Activated CD4-positive, alpha-beta memory T cell treated with anti-CD3 and anti-CD28 coated beads for 36 hours (primary cell): ENCODE results near the gene TMEM184A. TPM values are rescaled to one million over a fixed set of nuclear protein-coding genes. Genes with fewer than 3 reads are reported as not detected.

Experiments
- CTCF ChIA-PET: fragments of 350-600 bp; sonication (Branson Sonifier 250); formaldehyde crosslinking; loops from one replicate; lab custom pipeline; 2021; ENCODE audit warnings: antibody characterized with exemption, inconsistent platforms; lab: Charles Lee
- POLR2A ChIA-PET: fragments of 350-600 bp; sonication (Branson Sonifier 250); formaldehyde crosslinking; loops from one replicate; lab custom pipeline; 2021; ENCODE audit warnings: antibody characterized with exemption; lab: Charles Lee
- DNase-seq: peaks from one replicate; pipeline ENCODE4 v3.0.0-alpha.2; 2020
- H3K27ac Mint-ChIP-seq: one replicate; pipeline ENCODE4 v1.8.0; 2021; ENCODE audit warnings: mixed read lengths
- H3K27me3 Mint-ChIP-seq: one replicate; pipeline ENCODE4 v1.8.0; 2021; ENCODE audit warnings: mixed read lengths
- H3K36me3 Mint-ChIP-seq: one replicate; pipeline ENCODE4 v1.8.0; 2021; ENCODE audit warnings: mixed read lengths
- H3K4me1 Mint-ChIP-seq: one replicate; pipeline ENCODE4 v1.8.0; 2021; ENCODE audit warnings: low read depth, mixed read lengths
- H3K4me3 Mint-ChIP-seq: one replicate; pipeline ENCODE4 v1.8.0; 2021; ENCODE audit warnings: mild to moderate bottlenecking, mixed read lengths
- H3K9me3 Mint-ChIP-seq: one replicate; pipeline ENCODE4 v1.8.0; 2021; ENCODE audit warnings: mixed read lengths
- intact Hi-C: fragments of 100-400 bp; cut with micrococcal nuclease; formaldehyde crosslinking; loops from one replicate; pipeline ENCODE4 v1.15.1; 2023
- total RNA-seq, 2 experiments: library from RNA; stranded (reverse); gene quantifications; one replicate each; pipeline ENCODE4 v1.2.3, GENCODE V29; 2021

Gene TMEM184A
- total RNA-seq, 2 experiments from 2014 or later, result not detected

DNA sequence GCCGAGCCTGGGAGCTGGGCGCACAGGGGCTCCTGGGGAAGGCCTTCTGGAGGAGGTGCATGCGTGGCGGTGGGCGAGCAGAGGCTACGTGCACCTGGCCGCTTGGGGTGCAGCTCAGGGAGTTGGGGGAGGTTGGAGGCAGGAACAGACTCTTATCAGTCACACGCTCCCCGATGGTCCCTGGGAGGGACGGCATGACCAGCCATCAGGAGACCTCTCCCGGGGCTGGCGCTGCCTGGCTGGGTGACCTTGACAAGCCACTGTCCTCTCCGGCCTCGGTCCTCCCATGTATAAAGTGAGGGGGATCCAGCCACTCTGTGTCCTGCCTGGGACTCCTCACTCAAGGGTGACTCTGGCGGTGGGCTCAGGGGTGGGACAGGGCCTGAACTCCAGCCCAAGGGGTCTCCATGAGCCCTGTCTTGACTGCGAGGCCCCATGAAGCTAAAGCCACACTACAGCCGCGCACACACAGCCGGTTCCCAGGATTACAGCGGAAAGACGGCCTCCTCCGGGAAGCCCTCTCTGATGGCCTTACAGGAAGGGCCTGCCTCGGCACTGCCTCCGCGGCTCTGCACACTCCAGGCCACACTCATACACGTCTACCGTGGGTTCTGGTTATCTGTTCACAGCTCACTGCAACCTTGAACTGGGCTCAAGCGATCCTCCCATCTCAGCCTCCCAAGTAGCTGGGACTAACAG, 2.3 kb downstream of the TMEM184A start:
- ChIA-PET CTCF (no interaction called here), POLR2A (no interaction called here)
- DNase-seq, result no peak
- H3K36me3 Mint-ChIP-seq, result no peaks in the 10 kb centered on the region
- intact Hi-C loops, result no loop called here
- no peaks in the 10 kb centered on the region for H3K9me3 Mint-ChIP-seq
- H3K27ac Mint-ChIP-seq, result no peak overlapping the region
- H3K4me3 Mint-ChIP-seq, result no peak overlapping the region
- H3K27me3 Mint-ChIP-seq, result no peaks in the 10 kb centered on the region
- H3K4me1 Mint-ChIP-seq, result no peaks in the 10 kb centered on the region

DNA sequence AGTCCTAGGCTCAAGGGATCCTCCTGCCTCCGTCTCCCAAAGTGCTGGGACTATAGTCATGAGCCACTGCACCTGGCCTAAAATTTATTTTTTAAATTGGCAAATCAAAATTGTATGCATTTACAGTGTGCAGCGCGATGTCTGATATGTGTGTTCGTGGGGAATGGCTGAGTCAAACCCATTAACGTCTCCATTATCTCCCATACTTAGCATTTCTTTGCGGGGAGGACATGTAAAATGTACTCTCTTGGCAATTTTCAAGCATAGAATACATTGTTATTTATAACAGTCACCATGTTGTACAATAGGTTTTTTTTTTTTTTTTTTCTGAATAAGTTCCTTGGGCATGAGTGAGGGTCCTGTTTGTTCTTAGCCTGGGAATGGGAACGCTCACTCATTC, 3.8 kb downstream of the TMEM184A start:
- Mint-ChIP-seq H3K4me3 (no peak overlapping the region), H3K27me3 (no peaks in the 10 kb centered on the region), H3K9me3 (no peaks in the 10 kb centered on the region), H3K36me3 (no peaks in the 10 kb centered on the region), H3K4me1 (no peaks in the 10 kb centered on the region), H3K27ac (no peak overlapping the region)
- ChIA-PET CTCF (no interaction called here), POLR2A (no interaction called here)
- intact Hi-C loops, result no loop called here
- no peak for DNase-seq

DNA sequence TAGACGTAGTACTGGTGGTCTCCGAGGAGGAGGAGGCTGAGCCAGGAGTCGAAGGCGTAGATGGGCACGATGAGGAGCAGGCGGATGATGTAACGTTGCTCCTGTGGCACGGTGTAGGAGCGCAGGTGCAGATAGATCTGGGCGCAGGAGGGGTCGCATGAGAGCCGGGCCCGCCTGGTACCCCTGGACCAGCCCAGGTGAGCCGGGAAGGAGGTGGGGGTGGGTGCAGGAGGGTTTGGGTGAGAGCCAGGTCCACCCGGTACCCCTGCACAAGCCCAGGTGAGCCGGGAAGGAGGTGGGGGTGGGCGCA, 5.2 kb downstream of the TMEM184A start:
- Mint-ChIP-seq H3K4me3 (no peak overlapping the region), H3K4me1 (no peaks in the 10 kb centered on the region), H3K36me3 (no peaks in the 10 kb centered on the region), H3K9me3 (no peaks in the 10 kb centered on the region), H3K27me3 (no peaks in the 10 kb centered on the region), H3K27ac (no peak overlapping the region)
- intact Hi-C loops, result no loop called here
- POLR2A ChIA-PET, result no interaction called here
- CTCF ChIA-PET, result no interaction called here
- DNase-seq, result no peak

DNA sequence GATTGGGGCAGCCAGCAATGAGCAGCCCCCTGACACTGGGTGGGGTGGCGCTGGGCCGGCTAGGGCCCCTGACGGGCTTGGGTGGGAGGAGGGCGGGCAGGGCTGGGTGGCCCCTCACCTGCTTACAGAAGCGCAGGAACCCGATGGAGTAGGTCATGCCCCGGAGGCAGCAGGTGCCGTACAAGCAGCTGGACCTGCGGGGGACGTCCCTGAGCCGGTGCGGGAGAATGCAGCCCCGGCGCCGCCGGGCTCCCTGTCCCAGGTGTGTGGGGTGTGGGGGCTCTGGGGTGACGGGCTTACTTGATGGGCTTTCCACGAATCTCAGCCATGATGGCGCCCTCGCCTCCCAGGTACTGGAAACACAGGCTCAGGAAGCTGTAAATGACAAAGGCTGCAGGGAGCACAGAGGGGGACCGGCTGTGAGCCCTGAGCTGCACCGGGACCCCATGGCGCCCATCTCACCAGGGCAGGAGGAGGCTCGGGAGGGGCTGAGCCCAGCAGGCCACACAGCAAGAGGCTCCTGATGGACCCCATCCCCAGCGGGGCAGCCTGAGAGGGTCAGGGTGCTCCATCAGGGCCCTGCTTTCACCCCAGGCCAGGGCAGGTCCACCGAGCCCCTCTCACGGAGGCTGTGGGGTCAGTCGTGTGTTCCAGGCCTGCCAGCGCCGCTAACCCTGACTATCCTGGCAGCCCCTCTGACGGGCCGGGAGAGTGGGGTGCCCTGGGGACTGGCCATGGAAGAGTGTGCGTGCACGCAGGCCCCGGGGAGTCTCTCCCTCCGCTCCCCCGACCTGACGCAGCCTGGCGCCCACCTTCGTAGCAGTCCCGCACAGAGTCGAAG, 5.8 kb downstream of the TMEM184A start:
- Mint-ChIP-seq H3K4me1 (no peaks in the 10 kb centered on the region), H3K27ac (no peak overlapping the region), H3K9me3 (no peaks in the 10 kb centered on the region), H3K4me3 (no peak overlapping the region), H3K36me3 (no peaks in the 10 kb centered on the region), H3K27me3 (no peaks in the 10 kb centered on the region)
- ChIA-PET CTCF (no interaction called here), POLR2A (no interaction called here)
- intact Hi-C loops, result no loop called here
- DNase-seq, result no peak

DNA sequence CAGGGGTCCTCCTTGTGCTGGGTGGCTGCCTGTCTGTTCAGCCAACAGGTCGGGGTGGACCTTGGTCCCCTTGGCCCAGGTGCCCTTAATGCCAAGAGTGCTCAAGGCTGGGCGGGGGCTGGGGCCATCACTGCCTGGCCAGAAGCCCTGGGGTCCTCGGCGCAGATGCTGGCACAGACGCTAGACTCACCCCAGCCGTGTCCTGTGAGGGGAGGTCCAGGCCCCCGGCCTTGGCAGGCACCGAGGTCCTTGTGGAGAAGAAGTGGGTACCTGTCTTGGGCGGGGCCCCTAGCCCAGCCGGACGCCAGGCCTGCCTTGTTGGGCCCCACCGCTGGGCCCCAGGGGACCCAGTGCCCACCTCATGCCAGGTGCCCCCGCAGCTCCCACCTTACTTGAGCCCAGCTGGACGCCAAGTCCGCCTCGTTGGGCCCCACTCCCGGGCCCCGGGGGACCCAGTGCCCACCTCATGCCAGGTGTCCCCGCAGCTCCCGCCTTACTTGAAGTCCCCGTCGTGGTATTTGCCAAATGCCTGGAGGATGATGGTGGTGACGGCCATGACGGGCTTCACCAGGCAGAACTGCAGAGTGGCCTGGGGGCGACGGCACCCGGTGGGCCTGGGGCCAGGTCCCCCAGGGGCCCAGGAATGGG, 6.5 kb downstream of the TMEM184A start:
- Mint-ChIP-seq H3K27me3 (no peaks in the 10 kb centered on the region), H3K9me3 (no peaks in the 10 kb centered on the region), H3K4me3 (no peak overlapping the region), H3K4me1 (no peaks in the 10 kb centered on the region), H3K27ac (no peak overlapping the region), H3K36me3 (no peaks in the 10 kb centered on the region)
- CTCF ChIA-PET, result no interaction called here
- intact Hi-C loops, result no loop called here
- no peak for DNase-seq
- POLR2A ChIA-PET, result no interaction called here

DNA sequence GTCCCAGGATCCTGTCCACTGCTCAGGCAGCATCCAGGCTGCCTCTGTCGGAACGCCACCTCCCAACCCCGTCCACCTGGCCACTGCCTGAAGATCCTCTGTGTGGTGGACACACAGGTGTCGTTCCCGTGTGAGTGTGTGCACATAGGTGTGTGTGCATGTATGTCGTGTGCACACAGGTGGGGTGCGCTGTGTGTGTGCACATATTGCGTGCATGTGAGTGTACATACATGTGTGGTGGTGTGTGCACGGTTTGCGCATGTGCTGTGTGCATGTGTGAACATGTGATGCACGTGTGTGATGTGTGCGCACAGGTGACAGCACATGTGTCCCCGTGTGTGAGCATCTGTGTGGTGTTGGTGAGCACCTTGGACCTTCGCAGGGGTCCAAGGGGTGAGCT, 7.1 kb downstream of the TMEM184A start:
- H3K36me3 Mint-ChIP-seq, result no peaks in the 10 kb centered on the region
- H3K4me1 Mint-ChIP-seq, result no peaks in the 10 kb centered on the region
- ChIA-PET POLR2A (interaction anchor here (1.0 kb wide), 1 partner anchor 15 kb away, joined by 3 read pairs; no protein-coding TSS in a partner anchor), CTCF (no interaction called here)
- no peak for DNase-seq
- intact Hi-C loops, result no loop called here
- no peak overlapping the region for H3K27ac Mint-ChIP-seq
- no peaks in the 10 kb centered on the region for H3K27me3 Mint-ChIP-seq
- H3K4me3 Mint-ChIP-seq, result no peak overlapping the region
- H3K9me3 Mint-ChIP-seq, result no peaks in the 10 kb centered on the region

DNA sequence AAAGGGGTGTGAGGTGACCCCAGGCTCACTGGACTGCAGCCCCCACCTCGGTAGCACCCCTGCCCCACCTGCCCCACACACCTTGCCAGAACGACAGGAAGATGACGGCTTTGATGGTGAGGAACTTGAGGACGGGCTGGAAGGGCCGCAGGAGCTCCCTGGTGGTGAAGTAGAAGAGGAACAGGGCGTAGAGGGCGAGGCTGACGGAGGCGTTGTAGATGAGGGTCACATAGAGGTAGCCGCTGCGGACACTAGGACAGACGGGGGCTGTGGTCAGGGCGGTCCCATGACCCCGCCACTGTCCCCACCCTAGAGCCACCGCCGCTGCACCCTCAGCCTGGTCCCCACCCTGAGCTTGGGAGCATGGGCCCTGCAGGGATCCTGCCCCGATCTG, 7.6 kb downstream of the TMEM184A start:
- ChIA-PET POLR2A (interaction anchor here (1.0 kb wide), 1 partner anchor 15 kb away, joined by 3 read pairs; no protein-coding TSS in a partner anchor), CTCF (no interaction called here)
- no peaks in the 10 kb centered on the region for H3K36me3 Mint-ChIP-seq
- H3K27me3 Mint-ChIP-seq, result no peaks in the 10 kb centered on the region
- no peak overlapping the region for H3K4me3 Mint-ChIP-seq
- H3K27ac Mint-ChIP-seq, result no peak overlapping the region
- no peaks in the 10 kb centered on the region for H3K4me1 Mint-ChIP-seq
- intact Hi-C loops, result no loop called here
- peak; percentile 22 for DNase-seq
- no peaks in the 10 kb centered on the region for H3K9me3 Mint-ChIP-seq

DNA sequence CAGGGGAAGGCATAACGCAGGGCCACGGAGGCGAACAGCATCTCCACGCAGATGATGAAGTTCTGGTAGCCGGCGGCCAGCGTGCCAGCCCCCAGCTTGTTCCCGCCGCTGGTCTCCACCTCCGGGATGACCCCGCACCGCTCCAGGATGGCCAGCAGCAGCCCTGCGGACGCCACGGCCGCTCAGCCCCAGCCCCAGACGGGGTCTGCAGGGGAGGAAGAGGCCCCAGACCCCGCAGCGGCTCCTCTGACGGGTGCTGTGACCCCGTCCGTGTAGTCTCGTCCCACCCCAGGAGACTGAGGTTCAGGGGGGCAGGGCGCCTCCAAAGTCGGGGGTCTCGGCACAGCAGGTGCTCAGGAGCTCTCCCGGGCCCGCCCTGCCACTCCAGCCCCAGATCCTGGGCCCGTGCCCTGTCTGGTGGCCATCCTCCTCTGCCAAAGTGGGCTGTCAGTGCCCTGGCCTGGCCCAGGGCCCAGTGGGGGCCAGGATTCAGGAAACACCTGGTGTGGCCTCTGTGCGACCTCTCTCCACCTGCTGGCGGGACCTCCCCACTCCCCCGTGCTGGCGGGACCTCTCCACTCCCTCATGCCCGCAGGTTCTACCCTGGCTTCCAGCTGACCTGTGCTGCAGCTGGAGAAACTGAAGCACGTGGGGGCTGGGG, 8.1 kb downstream of the TMEM184A start:
- ChIA-PET POLR2A (interaction anchor here (1.0 to 1.2 kb wide), 2 partner anchors 12 to 14 kb away, joined by 3 read pairs; no protein-coding TSS in a partner anchor), CTCF (no interaction called here)
- H3K4me3 Mint-ChIP-seq, result no peak overlapping the region

DNA sequence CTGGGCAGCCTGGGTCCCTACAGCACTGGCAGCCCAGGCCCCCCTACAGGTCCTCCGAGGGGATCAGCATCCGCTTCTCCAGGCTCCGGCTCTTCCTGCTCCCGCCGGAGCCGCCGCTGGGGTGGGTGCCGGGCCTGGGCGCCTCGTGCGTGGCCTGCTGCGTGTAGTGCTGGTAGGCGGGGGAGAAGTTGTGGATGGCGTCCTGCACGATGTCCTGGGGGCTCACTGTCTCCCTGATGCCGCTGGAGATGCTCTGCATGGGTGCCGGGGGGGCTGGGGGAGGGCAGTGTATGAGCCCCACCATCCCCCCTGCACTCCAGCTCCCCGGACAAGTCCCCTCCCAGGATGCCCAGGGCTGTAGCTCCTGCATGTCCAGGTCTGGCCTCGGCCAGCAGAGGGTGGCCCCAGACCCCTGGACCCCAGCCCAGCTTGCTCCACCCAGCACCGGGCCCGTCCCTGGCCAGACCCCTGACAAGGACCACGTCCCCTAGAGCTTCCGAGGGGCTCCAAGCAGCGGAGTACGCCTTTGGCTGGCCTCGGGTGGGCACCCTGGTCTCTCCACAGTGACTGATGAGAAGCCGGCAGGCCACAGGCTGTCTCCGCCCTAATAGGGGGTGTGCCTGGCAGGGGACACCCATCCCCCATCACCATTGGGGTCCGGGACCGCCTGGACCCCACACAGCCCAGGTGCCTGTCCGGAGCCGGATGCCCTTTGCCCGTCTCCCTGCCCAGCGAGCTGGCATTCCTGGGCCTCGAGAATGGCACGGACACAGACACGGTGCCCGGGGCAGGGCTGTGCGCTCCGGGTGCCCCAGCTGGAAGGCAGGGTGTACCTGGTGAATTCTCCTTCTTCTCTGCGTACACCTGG, 8.9 kb downstream of the TMEM184A start:
- no peaks in the 10 kb centered on the region for H3K4me1 Mint-ChIP-seq
- CTCF ChIA-PET, result no interaction called here
- POLR2A ChIA-PET, result interaction anchor here (1.2 kb wide), 1 partner anchor 12 kb away, joined by 3 read pairs; no protein-coding TSS in a partner anchor
- no peaks in the 10 kb centered on the region for H3K9me3 Mint-ChIP-seq
- H3K27me3 Mint-ChIP-seq, result no peaks in the 10 kb centered on the region
- no peak overlapping the region for H3K4me3 Mint-ChIP-seq
- H3K36me3 Mint-ChIP-seq, result no peaks in the 10 kb centered on the region
- intact Hi-C loops, result no loop called here
- H3K27ac Mint-ChIP-seq, result no peak overlapping the region
- DNase-seq, result no peak

More for the DNA sequence above, 8.1 kb downstream of the TMEM184A start:
- Mint-ChIP-seq H3K36me3 (no peaks in the 10 kb centered on the region), H3K27me3 (no peaks in the 10 kb centered on the region), H3K4me1 (no peaks in the 10 kb centered on the region), H3K27ac (no peak overlapping the region), H3K9me3 (no peaks in the 10 kb centered on the region)
- intact Hi-C loops, result no loop called here
- DNase-seq, result no peak

DNA sequence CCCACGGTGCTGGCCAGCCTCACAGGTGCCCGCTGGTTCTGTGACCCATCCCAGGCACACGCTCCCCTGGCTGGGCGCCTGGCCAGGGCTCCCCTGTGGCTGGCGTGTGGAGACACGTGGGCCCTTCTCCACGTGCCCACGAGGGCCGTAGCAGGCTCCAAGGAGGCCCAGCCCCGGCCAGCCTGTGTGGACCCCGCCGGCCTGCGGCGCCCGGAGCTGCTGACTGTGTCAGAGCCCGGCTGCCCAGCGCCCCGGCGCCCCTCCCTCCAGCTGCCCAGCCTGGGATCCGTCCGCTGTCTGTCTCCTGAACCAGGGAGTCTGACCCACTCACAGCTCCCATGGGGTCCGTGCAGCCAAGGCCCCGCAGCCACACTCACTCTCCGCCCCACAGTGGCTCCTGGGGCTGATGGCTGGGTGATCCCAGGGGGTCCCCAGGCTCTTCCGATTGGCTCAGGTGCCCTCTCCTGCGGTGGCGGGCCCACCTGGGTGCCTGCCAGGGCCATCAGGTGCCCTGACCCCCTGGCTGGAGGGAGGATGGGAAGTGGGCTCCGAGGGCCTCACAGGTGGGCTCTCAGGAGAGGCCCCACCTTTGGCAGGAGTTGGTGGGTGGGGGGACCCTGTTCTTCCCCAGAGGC, 9.6 kb downstream of the TMEM184A start:
- Mint-ChIP-seq H3K27me3 (no peaks in the 10 kb centered on the region), H3K27ac (no peak overlapping the region), H3K4me1 (no peaks in the 10 kb centered on the region), H3K9me3 (no peaks in the 10 kb centered on the region), H3K36me3 (peaks cover 1% of the 10 kb centered on the region), H3K4me3 (no peak overlapping the region)
- DNase-seq, result no peak
- ChIA-PET CTCF (no interaction called here), POLR2A (interaction anchor here (1.2 kb wide), 1 partner anchor 11 kb away, joined by 3 read pairs; no protein-coding TSS in a partner anchor)
- intact Hi-C loops, result no loop called here
